Islet of Langerhans (tissue), 1 donor: ENCODE results near the gene RNU6-9.

Source experiments
- FAIRE-seq: peaks from one replicate; lab custom pipeline; 2011; peaks lifted over from hg19 to GRCh38; lab: Jason Lieb, UNC

RNU6-9 gene

GRCh38 chr19:919199-920050 is 26.1 kb downstream of the RNU6-9 start:
- FAIRE-seq, result no peak

GRCh38 chr19:920051-920864 is 27.0 kb downstream of the RNU6-9 start:
- FAIRE-seq, result no peak

- FAIRE-seq, result no peak
Observed at GRCh38 chr19:924553-925086, 31.3 kb downstream of the RNU6-9 start.

GRCh38 chr19:925087-925525 is 31.8 kb downstream of the RNU6-9 start:
- FAIRE-seq, result no peak

GRCh38 chr19:925526-926322 is 32.4 kb downstream of the RNU6-9 start, which contains the start of gene ARID3A:
ARID3A (plus strand) TSS chr19:926035; CDS start chr19:929529, 3,494 bp downstream.
- no peak for FAIRE-seq

GRCh38 chr19:926323-926588 is 33.0 kb downstream of the RNU6-9 start:
- no peak for FAIRE-seq

GRCh38 chr19:926589-927350 is 33.5 kb downstream of the RNU6-9 start:
- FAIRE-seq, result no peak

GRCh38 chr19:927351-927779 is 34.1 kb downstream of the RNU6-9 start:
- no peak for FAIRE-seq

- no peak for FAIRE-seq
Observed at GRCh38 chr19:927780-928401, 34.6 kb downstream of the RNU6-9 start.

GRCh38 chr19:928471-929202 is 35.4 kb downstream of the RNU6-9 start:
- no peak for FAIRE-seq

- no peak for FAIRE-seq
Observed at GRCh38 chr19:929203-929890, 36.1 kb downstream of the RNU6-9 start.

- FAIRE-seq, result no peak
Observed at GRCh38 chr19:929891-930258, 36.6 kb downstream of the RNU6-9 start.

- FAIRE-seq, result no peak
Observed at GRCh38 chr19:931860-932647, 38.8 kb downstream of the RNU6-9 start.

- no peak for FAIRE-seq
Observed at GRCh38 chr19:932648-933552, 39.6 kb downstream of the RNU6-9 start.

GRCh38 chr19:933553-933882 is 40.2 kb downstream of the RNU6-9 start:
- FAIRE-seq, result no peak

GRCh38 chr19:934197-934840 is 41.0 kb downstream of the RNU6-9 start:
- FAIRE-seq, result no peak

- peak; percentile 58 for FAIRE-seq
Observed at GRCh38 chr19:934865-935479, 41.7 kb downstream of the RNU6-9 start.
